MCF 10A (cell line): ENCODE data around the gene APIP. TPM values are rescaled to one million over a fixed set of nuclear protein-coding genes. Genes with fewer than 3 reads are reported as not detected.
A peak's percentile ranks its signal among the peaks of the same experiment; 100 is the strongest.
"Not testable (repeated sequence)": the region's sequence is repeated elsewhere in the genome, so short reads cannot be mapped to it uniquely, and the experiment has no call there.

ENCODE experiments used
- BruUV-seq: library from RNA; stranded (reverse); fragments of 400-500 nt; replicated peaks from 2 replicates; lab custom pipeline; 2021; lab: Mats Ljungman, UMichigan
- CTCF ChIA-PET: fragments of 300-600 bp; sonication (Branson Sonifier 250); formaldehyde crosslinking; extraction: SDS; loops from one replicate; lab custom pipeline; 2021; ENCODE audit warnings: antibody characterized with exemption, inconsistent platforms; lab: Yijun Ruan, JAX
- POLR2A ChIA-PET: fragments of 300-600, 350-650 bp; sonication (Branson Sonifier 250); formaldehyde crosslinking; extraction: SDS; loops from one replicate; lab custom pipeline; 2020; ENCODE audit warnings: antibody characterized with exemption, inconsistent platforms; lab: Yijun Ruan, JAX
- DNase-seq: peaks from one replicate; pipeline ENCODE4 v3.0.0-alpha.2; 2018; ENCODE audit not compliant: unreplicated experiment
- H3K27ac Mint-ChIP-seq: one replicate; pipeline ENCODE4 v1.8.0; 2022; ENCODE audit warnings: mild to moderate bottlenecking, low read depth, mixed read lengths; ENCODE audit not compliant: unreplicated experiment
- H3K27me3 Mint-ChIP-seq: one replicate; pipeline ENCODE4 v1.8.0; 2022; ENCODE audit warnings: mixed read lengths; ENCODE audit not compliant: insufficient read depth, unreplicated experiment
- H3K36me3 Mint-ChIP-seq: one replicate; pipeline ENCODE4 v1.8.0; 2022; ENCODE audit warnings: mild to moderate bottlenecking, moderate library complexity, mixed read lengths; ENCODE audit not compliant: insufficient read depth, unreplicated experiment
- H3K4me1 Mint-ChIP-seq: one replicate; pipeline ENCODE4 v1.8.0; 2022; ENCODE audit warnings: mixed read lengths; ENCODE audit not compliant: insufficient read depth, unreplicated experiment
- H3K4me3 Mint-ChIP-seq: one replicate; pipeline ENCODE4 v1.8.0; 2022; ENCODE audit warnings: mild to moderate bottlenecking, moderate library complexity, mixed read lengths; ENCODE audit not compliant: unreplicated experiment
- H3K9me3 Mint-ChIP-seq: one replicate; pipeline ENCODE4 v1.8.0; 2022; ENCODE audit warnings: mixed read lengths; ENCODE audit not compliant: unreplicated experiment
- intact Hi-C: fragments of 100-400 bp; cut with micrococcal nuclease; formaldehyde crosslinking; loops from 2 replicates; pipeline ENCODE4 v1.14.1; 2022
- total RNA-seq: library from RNA; stranded (reverse); gene quantifications from 2 replicates; pipeline ENCODE4 v1.2.3, GENCODE V29; 2022
- TF ChIP-seq, protein P1 (sequence below): fragments of 200-600 bp; IDR thresholded peaks from one replicate; pipeline ENCODE4 v1.8.0; 2022; ENCODE audit warnings: antibody characterized with exemption, mild to moderate bottlenecking; ENCODE audit not compliant: unreplicated experiment

APIP gene
- total RNA-seq, 1 experiment from 2014 or later: 36.9 TPM

GRCh38 chr11:34916843-34917770 is 928 bp upstream of the APIP start:
- intact Hi-C loops: no loop called here
- peak overlapping the region; percentile 99 for H3K27ac Mint-ChIP-seq
- DNase-seq: peak; percentile 57
- H3K27me3 Mint-ChIP-seq: no peaks in the 10 kb centered on the region
- TF ChIP-seq, protein P1, sequence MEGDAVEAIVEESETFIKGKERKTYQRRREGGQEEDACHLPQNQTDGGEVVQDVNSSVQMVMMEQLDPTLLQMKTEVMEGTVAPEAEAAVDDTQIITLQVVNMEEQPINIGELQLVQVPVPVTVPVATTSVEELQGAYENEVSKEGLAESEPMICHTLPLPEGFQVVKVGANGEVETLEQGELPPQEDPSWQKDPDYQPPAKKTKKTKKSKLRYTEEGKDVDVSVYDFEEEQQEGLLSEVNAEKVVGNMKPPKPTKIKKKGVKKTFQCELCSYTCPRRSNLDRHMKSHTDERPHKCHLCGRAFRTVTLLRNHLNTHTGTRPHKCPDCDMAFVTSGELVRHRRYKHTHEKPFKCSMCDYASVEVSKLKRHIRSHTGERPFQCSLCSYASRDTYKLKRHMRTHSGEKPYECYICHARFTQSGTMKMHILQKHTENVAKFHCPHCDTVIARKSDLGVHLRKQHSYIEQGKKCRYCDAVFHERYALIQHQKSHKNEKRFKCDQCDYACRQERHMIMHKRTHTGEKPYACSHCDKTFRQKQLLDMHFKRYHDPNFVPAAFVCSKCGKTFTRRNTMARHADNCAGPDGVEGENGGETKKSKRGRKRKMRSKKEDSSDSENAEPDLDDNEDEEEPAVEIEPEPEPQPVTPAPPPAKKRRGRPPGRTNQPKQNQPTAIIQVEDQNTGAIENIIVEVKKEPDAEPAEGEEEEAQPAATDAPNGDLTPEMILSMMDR: no peak
- H3K36me3 Mint-ChIP-seq: peaks cover 21% of the 10 kb centered on the region
- H3K4me3 Mint-ChIP-seq: peak overlapping the region; percentile 99
- ChIA-PET CTCF (interaction anchor here (0.6 to 2.8 kb wide), 6 partner anchors 10 to 474 kb away, joined by 3 to 11 read pairs (median 3); no protein-coding TSS in a partner anchor), POLR2A (interaction anchor here (0.7 to 4.0 kb wide), 28 partner anchors 8 to 1870 kb away, joined by 3 to 20 read pairs (median 4); partner anchors contain the start of gene CD44)
- no peaks in the 10 kb centered on the region for H3K9me3 Mint-ChIP-seq
- peaks cover 19% of the 10 kb centered on the region for H3K4me1 Mint-ChIP-seq
- TSS peak; percentile 49 for BruUV-seq

GRCh38 chr11:34915136-34916014 is 804 bp downstream of the APIP start:
- H3K4me1 Mint-ChIP-seq: peaks cover 19% of the 10 kb centered on the region
- peak overlapping the region; percentile 99 for H3K4me3 Mint-ChIP-seq
- POLR2A ChIA-PET: interaction anchor here (0.6 to 4.0 kb wide), 36 partner anchors 10 to 1869 kb away, joined by 3 to 20 read pairs (median 3); partner anchors contain the start of genes CAT and CD44
- intact Hi-C loops: no loop called here
- BruUV-seq: TSS peak; percentile 49
- CTCF ChIA-PET: interaction anchor here (0.6 to 1.9 kb wide), 6 partner anchors 11 to 1509 kb away, joined by 3 to 6 read pairs (median 3); partner anchors contain the start of gene ABTB2
- no peaks in the 10 kb centered on the region for H3K27me3 Mint-ChIP-seq
- H3K27ac Mint-ChIP-seq: peak overlapping the region; percentile 99
- H3K9me3 Mint-ChIP-seq: no peaks in the 10 kb centered on the region
- TF ChIP-seq, protein P1: no peak
- DNase-seq: peak; percentile 35
- H3K36me3 Mint-ChIP-seq: peaks cover 10% of the 10 kb centered on the region

- H3K4me1 Mint-ChIP-seq: peaks cover 15% of the 10 kb centered on the region
- CTCF ChIA-PET: interaction anchor here (0.7 to 1.9 kb wide), 3 partner anchors 11 to 412 kb away, joined by 5 to 6 read pairs (median 5); no protein-coding TSS in a partner anchor
- BruUV-seq, H3K9me3 Mint-ChIP-seq, H3K4me3 Mint-ChIP-seq, H3K27ac Mint-ChIP-seq, H3K27me3 Mint-ChIP-seq, intact Hi-C loops, DNase-seq, H3K36me3 Mint-ChIP-seq: not testable (repeated sequence)
- POLR2A ChIA-PET: interaction anchor here (0.6 kb wide), 1 partner anchor 180 kb away, joined by 3 read pairs; no protein-coding TSS in a partner anchor
These were observed 2.6 kb downstream of the APIP start for GRCh38 chr11:34913556-34913955.

DNA sequence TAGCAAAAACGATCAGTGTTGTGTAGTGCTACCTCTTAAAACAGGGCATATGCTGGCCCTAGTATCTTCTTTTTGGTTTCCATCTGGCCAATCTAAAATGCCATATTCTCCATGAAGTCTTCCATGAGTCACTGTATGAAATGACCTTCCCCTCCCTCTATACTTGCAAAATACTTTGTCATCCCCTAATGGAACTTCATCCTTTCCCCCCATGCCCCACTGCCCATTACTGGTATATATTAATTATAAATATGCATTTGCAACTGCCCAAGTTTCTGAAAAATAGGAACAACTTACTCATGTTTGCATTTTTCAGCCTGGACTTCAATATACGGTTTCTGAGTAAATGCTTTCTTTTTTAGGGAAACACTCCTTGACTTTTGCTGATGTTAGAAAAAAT is 4.5 kb downstream of the APIP start:
- ChIA-PET CTCF (interaction anchor here (0.6 kb wide), 1 partner anchor 285 kb away, joined by 3 read pairs; no protein-coding TSS in a partner anchor), POLR2A (interaction anchor here (0.7 kb wide), 1 partner anchor 203 kb away, joined by 3 read pairs; no protein-coding TSS in a partner anchor)
- peaks cover 6% of the 10 kb centered on the region for H3K4me1 Mint-ChIP-seq
- H3K4me3 Mint-ChIP-seq: no peak overlapping the region
- H3K27me3 Mint-ChIP-seq: no peaks in the 10 kb centered on the region
- DNase-seq: no peak
- BruUV-seq: no TSS peak
- H3K27ac Mint-ChIP-seq: no peak overlapping the region
- intact Hi-C loops: no loop called here
- H3K9me3 Mint-ChIP-seq: no peaks in the 10 kb centered on the region
- no peaks in the 10 kb centered on the region for H3K36me3 Mint-ChIP-seq
- TF ChIP-seq, protein P1: no peak
